ENCODE results near the gene KRT14.
"Not testable (repeated sequence)": the region's sequence is repeated elsewhere in the genome, so short reads cannot be mapped to it uniquely, and the experiment has no call there.

Gene KRT14

GRCh38 chr17:41622340-41623183, 35.9 kb upstream of the KRT14 start:
- DNase-seq, result not testable (repeated sequence)

DNA sequence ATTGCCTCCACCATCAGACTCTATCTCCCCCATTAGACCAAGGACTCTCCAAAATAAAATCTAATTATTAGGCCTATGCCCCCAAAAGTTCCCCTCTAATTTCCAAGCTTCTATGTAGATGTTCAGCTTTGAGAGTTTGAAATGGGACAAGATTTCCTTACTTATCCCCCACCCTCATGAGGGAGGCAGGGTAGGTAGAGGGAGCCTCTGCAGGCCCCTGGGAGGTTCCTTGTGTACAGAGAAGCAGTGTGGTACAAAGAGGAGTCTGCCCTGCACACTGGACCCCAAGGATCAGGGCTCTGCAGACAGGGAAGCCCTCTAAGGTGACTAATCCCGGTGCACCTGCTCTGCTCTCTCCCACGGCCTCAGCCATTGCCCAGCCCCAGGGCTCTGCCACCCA, 35.2 kb upstream of the KRT14 start:
- DNase-seq, result no peak

DNA sequence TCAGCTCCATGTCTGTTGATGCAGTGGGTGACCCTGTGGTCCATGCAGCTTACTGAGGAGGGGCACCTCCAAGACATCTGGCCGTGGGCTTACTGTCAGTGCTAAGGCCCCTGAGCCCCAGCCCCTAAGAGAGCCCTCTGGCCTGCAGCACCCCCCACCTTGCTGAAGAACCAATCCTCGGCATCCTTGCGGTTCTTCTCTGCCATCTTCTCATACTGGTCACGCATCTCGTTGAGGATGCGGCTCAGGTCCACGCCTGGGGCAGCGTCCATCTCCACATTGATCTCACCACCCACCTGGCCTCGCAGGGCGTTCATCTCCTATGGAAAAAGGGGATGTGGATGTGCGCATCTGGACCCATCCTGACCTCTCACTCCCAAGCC, 34.7 kb upstream of the KRT14 start:
- not testable (repeated sequence) for DNase-seq

- no peak for DNase-seq
Measured at GRCh38 chr17:41620583-41621434, 34.1 kb upstream of the KRT14 start.

GRCh38 chr17:41619927-41620582, 33.4 kb upstream of the KRT14 start:
- DNase-seq, result not testable (repeated sequence)

DNA sequence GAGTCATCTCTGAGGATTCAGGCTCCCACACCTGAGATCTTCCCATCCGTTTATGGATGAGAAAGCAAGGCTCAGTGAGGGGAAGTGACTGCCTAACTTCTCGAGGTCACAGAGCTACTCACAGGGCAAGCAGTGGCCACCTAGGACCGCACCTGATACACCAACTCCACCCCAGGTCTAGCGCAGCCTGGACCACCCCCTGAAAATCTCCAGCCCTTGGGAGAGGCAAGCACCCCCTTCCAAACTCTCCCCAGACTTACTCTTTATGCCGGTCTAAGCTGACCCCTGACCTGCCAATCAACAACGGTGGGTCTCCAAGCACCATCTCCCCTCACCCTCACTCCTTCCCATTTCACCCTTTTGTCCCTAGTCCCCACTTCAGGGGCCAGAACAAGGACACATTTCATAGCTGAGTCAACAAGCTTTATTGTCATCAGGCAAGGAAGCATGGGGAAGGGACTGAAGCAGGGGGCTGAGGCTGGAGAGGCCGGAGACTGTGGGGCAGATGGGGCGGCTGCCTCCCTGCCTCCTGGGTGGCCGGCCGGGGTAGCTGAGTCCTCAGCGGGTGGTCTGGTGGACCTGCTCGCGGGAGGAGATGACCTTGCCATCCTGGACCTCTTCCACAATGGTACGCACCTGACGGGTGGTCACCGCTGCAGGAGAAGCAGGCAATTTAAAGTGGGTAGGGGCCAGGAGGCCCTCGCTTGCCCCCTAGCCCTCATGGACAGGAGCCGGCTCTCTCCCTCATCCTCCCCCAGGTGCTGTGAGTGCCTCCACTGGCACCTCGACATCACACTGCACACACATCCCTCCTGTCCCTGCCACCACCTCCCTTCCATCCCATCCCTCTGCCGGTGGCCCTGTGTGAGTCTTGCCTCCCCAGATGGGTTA, 32.6 kb upstream of the KRT14 start:
- no peak for DNase-seq

DNA sequence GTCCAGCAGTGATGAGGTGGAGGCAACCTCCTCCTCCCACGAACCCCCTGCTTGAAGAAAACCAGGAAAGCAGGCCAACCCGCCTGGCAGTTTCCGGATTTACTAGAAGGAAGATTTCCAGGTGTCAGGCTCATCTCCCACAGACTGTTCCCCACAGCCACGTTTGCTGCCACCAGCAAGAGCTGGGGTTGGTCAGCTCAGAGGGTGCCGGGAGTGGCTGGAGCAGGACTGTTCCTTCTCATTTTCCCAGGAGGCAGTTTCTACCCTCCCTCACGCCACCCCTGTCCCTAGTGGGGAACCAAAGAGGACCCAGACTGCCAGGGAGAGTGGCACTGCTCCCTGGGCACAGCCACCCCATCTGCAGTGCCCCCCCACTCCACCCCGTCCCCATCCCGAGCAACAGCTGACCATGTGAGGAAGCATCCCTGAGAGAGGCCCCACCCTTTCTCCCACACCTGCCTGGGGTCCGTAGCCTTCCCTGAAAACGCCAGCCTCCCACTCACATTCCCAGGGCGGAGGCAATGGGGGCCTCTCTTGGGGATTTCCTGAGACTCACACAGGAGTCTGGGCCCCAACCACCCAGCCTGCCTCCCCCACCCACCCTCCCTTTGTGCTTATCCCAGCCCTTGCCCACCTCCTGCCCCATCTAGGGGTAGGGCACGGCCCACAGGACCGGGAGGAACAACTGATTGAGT, 31.8 kb upstream of the KRT14 start:
- no peak for DNase-seq

DNA sequence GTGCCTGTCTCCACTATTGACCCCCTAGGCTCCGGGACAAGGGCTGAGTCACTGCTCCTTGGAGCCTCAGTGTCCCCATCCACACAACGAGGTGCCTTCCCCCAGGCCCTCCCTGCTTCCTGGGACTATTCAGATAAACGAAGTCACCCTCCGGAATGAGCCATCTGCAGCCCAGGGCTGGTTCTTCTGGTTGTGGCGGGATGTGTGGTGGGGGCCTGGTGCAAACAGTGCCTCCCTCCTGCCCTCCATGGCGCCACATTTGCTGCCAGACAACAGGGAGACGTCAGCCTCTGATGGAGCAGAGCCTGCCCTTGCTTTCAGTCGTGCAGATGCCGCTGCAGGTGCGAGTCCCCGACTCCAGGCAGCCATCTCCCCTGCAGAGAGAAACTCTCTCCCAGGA, 31.0 kb upstream of the KRT14 start:
- no peak for DNase-seq

- DNase-seq, result no peak
Measured at GRCh38 chr17:41617136-41617535, 30.4 kb upstream of the KRT14 start.

GRCh38 chr17:41616486-41616885, 29.8 kb upstream of the KRT14 start:
- not testable (repeated sequence) for DNase-seq

DNA sequence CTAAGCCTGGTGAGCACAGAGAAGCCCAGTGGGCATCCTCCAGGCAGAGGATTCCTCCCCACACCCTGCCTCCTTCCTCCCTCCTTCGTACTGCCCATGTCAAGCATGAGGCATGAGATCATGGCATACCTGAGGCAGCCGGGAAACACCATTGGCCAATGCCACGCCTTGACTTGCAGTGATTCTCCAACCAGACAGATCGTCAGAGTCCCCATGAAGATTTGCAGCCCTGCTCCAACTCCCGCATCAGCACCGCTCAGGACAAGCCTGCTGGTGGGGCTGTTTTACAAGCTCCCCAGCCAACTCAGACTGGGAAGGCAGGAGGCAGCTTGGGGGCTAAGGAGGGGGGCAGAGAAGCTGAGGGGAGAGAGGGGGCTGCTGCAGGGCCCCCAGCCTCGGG, 28.8 kb upstream of the KRT14 start:
- peak; percentile 64 for DNase-seq

DNA sequence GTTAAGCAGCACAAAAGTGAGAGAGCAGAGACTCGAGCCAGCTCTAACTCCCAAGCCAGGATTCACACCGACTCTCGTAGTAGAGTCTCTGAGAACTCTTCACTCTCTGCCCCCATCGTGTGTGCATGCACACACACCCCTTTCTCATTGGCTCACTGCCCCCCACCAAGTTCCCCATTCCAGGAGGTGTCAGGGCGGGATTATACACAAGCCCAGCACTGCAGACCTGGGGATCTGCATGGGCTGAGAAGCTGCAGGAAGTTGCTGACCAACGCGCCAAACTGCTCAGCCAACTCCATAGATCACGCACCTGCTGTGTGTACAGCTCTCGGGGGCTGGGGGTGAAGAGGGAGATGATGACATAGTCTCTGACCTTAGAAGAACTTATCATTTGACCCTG, 28.1 kb upstream of the KRT14 start:
- DNase-seq, result not testable (repeated sequence)

DNA sequence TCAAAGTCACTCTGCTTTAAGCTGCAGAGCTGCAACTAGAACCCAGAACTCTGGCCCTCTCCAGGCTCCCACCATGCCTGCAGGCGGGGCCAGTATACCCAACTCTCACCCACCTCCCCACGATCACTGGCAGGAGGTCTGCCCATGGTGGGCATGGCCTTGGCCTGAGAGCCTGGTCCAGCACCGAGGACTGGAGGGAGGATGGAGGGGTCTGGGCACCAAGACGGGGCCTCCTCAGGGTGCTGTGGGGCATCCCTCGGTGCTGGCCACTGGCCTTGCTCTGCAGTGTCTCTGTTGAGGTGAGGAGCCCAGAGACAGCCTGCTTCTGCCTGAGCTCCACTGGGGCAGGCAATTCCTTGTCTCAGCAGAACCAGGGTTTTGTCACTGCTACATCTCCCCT, 27.4 kb upstream of the KRT14 start:
- no peak for DNase-seq

DNA sequence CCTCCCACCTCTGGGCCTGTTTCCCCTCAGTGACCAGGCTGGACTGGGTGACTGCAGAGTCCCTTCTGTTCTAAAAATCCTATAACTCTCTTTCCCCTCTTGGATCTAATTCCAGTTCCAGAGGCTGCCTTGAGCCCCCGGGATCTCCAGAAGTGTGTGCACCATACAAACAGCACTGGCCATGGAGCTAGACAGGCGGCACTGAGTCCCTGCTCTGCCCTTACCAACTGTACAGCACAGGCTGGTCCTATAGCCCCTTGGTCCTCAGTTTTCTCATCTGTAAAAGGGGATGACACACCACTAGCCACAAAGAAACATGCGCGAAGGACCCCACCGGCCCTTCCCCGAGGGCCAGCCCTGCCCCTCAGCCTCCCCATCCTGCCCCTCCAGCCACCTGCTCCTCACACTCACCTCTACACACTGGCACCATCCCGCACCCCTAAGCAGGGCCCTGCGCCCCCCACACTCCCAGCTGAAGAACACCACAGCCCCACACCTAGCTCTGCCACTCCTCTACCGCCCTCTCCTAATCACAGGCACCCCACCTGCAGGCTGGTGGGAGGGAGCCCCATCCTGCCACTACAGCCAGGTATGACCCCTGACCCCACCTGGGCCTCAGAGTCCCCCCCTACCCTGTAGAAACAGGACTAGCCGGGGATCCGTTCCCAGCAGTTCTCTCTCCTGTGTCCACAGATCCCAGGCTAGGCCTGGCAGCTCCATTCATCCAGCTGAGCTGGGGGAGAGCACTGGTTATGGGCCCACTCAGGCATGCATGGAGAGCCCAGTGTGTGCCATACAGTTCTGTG, 26.8 kb upstream of the KRT14 start:
- DNase-seq, result no peak

DNA sequence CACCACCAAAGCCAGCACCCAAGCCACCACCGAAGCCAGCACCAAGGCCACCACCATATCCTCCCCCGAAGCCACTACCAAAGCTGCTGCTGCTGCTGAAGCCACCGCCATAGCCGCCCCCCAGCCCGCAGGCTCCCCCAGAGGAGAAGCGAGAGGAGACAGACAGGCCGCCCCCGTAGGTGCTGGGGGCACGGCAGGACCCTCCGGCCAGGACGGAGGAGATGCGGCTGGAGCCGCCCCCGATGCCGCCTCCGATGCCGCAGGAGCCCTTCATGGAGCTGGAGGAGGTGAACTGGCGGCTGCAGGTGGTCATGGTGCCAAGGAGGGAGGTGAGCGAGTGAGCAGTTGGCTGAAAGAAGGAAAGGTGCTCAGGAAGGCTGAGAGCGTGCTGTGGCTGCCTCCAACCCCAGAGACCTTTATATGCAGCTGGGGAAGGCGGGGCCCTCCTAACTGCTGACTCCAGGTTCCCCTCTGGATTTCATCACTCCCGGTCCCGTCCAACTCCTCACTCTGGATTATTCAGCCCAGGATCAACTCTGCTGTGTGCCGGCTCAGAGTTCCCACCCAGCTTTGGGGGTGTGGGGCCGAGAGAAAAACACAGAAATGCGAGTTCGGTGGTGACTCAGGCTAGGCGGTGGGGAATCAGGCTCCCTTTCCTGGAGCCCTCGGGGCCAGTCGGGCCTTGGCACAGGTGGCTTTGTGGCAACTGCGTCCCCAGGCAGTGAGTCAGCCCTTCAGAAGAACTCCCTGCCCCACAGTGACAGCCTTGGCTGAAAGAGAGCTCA, 25.9 kb upstream of the KRT14 start, which contains the start of gene KRT16:
Gene KRT16, minus strand, starts transcription at position 392 of the 785 bp plus-strand sequence. Its CDS starts 79 bp downstream, at position 313.
- DNase-seq, result not testable (repeated sequence)

DNA sequence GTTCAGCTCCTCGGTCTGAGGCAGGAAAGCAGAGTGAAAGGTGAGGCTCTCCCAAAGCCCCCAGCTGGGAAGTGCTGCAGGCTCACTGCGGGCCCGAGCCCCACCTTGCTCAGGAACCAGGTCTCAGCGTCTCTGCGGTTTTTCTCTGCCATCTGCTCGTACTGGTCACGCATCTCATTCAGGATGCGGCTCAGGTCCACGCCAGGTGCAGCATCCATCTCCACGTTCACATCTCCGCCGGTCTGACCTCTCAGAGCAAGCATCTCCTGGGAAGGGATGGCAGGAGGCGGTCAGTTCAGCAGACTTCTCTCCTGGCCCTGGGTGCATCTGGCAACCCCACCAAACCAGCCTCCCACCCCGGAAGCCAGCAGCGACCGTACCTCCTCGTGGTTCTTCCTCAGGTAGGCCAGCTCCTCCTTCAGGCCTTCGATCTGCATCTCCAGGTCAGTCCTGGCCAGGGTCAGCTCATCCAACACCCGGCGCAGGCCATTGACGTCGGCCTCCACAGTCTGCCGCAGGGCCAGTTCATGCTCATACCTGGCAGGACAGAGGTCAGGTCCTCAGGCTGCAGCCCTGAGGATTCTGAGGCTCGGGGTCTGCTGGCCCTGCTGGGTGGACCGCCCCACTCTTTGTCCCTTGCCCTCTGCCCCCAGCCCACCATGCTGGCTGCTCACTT, 24.4 kb upstream of the KRT14 start:
- no peak for DNase-seq

DNA sequence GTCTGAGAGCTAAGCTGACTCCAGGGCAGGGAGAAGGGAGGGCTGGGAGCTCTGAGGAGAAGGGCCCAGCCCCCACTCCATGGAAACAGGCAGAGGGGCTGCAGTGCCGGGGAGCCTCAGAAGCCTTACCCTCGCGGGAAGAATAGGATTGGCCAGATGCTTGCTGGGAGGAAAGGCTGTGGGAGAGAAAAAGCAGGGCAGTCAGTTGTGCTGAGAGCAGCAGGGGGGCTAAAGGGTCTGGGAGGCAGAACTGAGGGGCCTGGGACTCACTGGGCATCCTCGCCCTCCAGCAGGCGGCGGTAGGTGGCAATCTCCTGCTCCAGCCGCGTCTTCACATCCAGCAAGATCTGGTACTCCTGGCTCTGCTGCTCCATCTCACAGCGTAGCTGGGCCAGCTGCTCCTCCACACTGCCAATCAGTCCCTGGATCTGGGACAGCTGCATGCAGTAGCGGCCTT, 23.4 kb upstream of the KRT14 start:
- DNase-seq, result peak; percentile 31

- DNase-seq, result not testable (repeated sequence)
Measured at GRCh38 chr17:41606930-41607329, 20.2 kb upstream of the KRT14 start.

DNA sequence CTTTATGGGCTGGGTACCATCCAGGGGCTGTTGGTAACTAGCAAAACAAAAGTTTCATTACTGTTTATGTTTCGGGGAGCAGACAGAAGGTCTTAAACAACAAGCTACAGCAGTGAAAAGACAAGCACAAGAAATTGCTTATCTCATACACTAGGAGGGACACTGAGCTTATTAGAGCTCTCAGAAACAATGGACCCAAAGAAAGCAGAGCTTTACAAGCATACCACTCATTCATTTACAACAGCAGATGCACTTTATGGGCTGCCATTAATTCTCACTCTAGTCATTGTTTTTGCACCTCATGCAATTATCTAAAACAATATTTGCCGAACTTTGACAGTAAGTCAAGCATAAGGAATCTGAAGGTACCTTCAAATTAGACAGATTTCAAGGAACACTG, 15.8 kb upstream of the KRT14 start:
- DNase-seq, result no peak
